ENCODE measurements around the gene HHEX.
"Not testable (repeated sequence)": the region's sequence is repeated elsewhere in the genome, so short reads cannot be mapped to it uniquely, and the experiment has no call there.

Gene HHEX

GRCh38 chr10:92737484-92737883, 47.7 kb downstream of the HHEX start:
- DNase-seq, result no peak

GRCh38 chr10:92740762-92741161, 51.0 kb downstream of the HHEX start:
- DNase-seq, result no peak

- DNase-seq, result not testable (repeated sequence)
Measured at GRCh38 chr10:92741741-92742140, 52.0 kb downstream of the HHEX start.

GRCh38 chr10:92742331-92743228, 52.8 kb downstream of the HHEX start:
- peak in 3 of 14 donors; percentile 7 to 15 (median 7) for DNase-seq

All from C1 segment of cervical spinal cord (tissue), 14 donors.